K562 (cell line): ENCODE results near the gene C2orf81. TPM values are rescaled to one million over a fixed set of nuclear protein-coding genes. Genes with fewer than 3 reads are reported as not detected.

ENCODE experiments used
- CBFB ChIP-seq: sonication (generic); formaldehyde crosslinking; IDR thresholded peaks from 2 replicates; pipeline ENCODE4 v1.4.0; 2020; ENCODE audit warnings: mild to moderate bottlenecking, missing genetic modification reagents
- CHD7 ChIP-seq: fragments of 200-600 bp; sonication (generic); IDR thresholded peaks from one replicate; pipeline ENCODE4 v1.6.1; 2012; ENCODE audit warnings: mild to moderate bottlenecking, low read depth, low read length, inconsistent platforms
- GTF2F1 ChIP-seq: IDR thresholded peaks from 2 replicates; pipeline ENCODE4 v1.6.1; 2011; ENCODE audit warnings: low read depth, low read length, improper control_type of control experiment
- REST ChIP-seq, 2 experiments: fragments of 450-650 bp; formaldehyde crosslinking in 1 of 2; IDR thresholded peaks; 2 replicates each; pipeline versions ENCODE4 v1.4.0 to v1.6.1; 2014 to 2020; ENCODE audit warnings: mild to moderate bottlenecking in 2 of 2, borderline replicate concordance in 1 of 2, low read depth in 1 of 2
- ZNF354B ChIP-seq: fragments of 250-450 bp; sonication (Bioruptor Pico); IDR thresholded peaks from 2 replicates; pipeline ENCODE4 v1.4.0; 2020
- polyA plus RNA-seq, 8 experiments: library from polyadenylated mRNA; depleted of rRNA in 4 of 8; stranded (reverse) in 5 of 8; unstranded in 3 of 8; fragments of >200 nt; fragmentation: Nextera tagmentation in 2 of 8; fragmentation: Illumina TruSeq in 1 of 8; extraction: Ambion mirVana in 2 of 8; extraction: Trizol in 1 of 8; gene quantifications; 2 replicates each; pipeline versions ENCODE4 v1.2.1 to v1.2.3, GENCODE V29; 2011 to 2014; ENCODE audit warnings: inconsistent platforms in 1 of 8, missing spikeins in 1 of 8
- total RNA-seq, 7 experiments: library from RNA; depleted of rRNA in 6 of 7; stranded (reverse); fragments of >200 nt in 6 of 7; fragmentation: Illumina TruSeq in 2 of 7; extraction: Trizol in 2 of 7; gene quantifications; 2 replicates each; pipeline versions ENCODE4 v1.2.1 to v1.2.3, GENCODE V29; 2011 to 2021; ENCODE audit warnings: low replicate concordance in 1 of 7
- TF ChIP-seq, protein P1 (sequence below): fragments of 250-450 bp; sonication (Bioruptor Pico); IDR thresholded peaks from 2 replicates; pipeline ENCODE4 v1.4.0; 2020; ENCODE audit warnings: borderline replicate concordance

Gene C2orf81
- total and polyA plus RNA-seq, 9 of the 15 experiments (the other 6 are each of a cell fraction or from before 2014, with no cell fraction given) = 0.06 TPM; not detected in 8

GRCh38 chr2:74399785-74400184, 21.6 kb downstream of the C2orf81 start (continued):
- TF ChIP-seq ZNF354B (CRISPR knock-in tag) = no peak
- TF ChIP-seq, protein P1, sequence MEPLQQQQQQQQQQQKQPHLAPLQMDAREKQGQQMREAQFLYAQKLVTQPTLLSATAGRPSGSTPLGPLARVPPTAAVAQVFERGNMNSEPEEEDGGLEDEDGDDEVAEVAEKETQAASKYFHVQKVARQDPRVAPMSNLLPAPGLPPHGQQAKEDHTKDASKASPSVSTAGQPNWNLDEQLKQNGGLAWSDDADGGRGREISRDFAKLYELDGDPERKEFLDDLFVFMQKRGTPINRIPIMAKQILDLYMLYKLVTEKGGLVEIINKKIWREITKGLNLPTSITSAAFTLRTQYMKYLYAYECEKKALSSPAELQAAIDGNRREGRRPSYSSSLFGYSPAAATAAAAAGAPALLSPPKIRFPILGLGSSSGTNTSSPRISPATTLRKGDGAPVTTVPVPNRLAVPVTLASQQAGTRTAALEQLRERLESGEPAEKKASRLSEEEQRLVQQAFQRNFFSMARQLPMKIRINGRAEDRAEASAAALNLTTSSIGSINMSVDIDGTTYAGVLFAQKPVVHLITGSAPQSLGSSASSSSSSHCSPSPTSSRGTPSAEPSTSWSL (CRISPR knock-in tag) = no peak
- TF ChIP-seq GTF2F1 = no peak
- peak; percentile 62; the same call in 1 of the 2 replicates for TF ChIP-seq REST (IDR thresholded peaks at IDR 0.05; ENCODE audit: borderline replicate concordance)
- no peak for TF ChIP-seq REST (CRISPR knock-in tag; IDR thresholded peaks at IDR 0.05; ENCODE audit: low read depth)
- TF ChIP-seq CHD7 = no peak
- no peak for TF ChIP-seq CBFB
